HepG2 (cell line): ENCODE measurements around the gene SS18L1. TPM values are rescaled to one million over a fixed set of nuclear protein-coding genes. Genes with fewer than 3 reads are reported as not detected.

Source experiments
- KLF16 ChIP-seq, 2 experiments: sonication (generic) in 1 of 2; formaldehyde crosslinking in 1 of 2; IDR thresholded peaks; 2 replicates each; pipeline versions ENCODE4 v1.6.1 to v1.8.0; 2016 to 2023; ENCODE audit warnings: missing genetic modification reagents in 2 of 2, missing compliant biosample characterization in 1 of 2
- POLR2AphosphoS5 ChIP-seq: IDR thresholded peaks from 2 replicates; pipeline ENCODE4 v1.6.1; 2012; ENCODE audit warnings: low read depth, low read length
- SKI ChIP-seq: fragments of 450-650 bp; IDR thresholded peaks from one replicate; pipeline ENCODE4 v1.6.1; 2018; ENCODE audit warnings: mild to moderate bottlenecking; ENCODE audit not compliant: partially characterized antibody
- polyA plus RNA-seq, 8 experiments: library from polyadenylated mRNA; depleted of rRNA in 3 of 8; stranded (reverse) in 7 of 8; unstranded in 1 of 8; fragments of >200 nt; fragmentation: Illumina TruSeq in 4 of 8; extraction: Trizol in 4 of 8; gene quantifications; 2 replicates each; pipeline versions ENCODE4 v1.2.1 to v1.2.3, GENCODE V29; 2011 to 2016; ENCODE audit warnings: low read depth in 4 of 8, missing spikeins in 1 of 8, mixed read lengths in 1 of 8; ENCODE audit not compliant: insufficient read depth in 1 of 8
- total RNA-seq, 5 experiments: library from RNA; depleted of rRNA; stranded (reverse); fragments of >200 nt; fragmentation: Illumina TruSeq; extraction: Trizol; gene quantifications; 2 replicates each; pipeline ENCODE4 v1.2.3, GENCODE V29; 2016; ENCODE audit warnings: low read depth in 1 of 5
- TF ChIP-seq, protein P1 (sequence below): sonication (generic); formaldehyde crosslinking; IDR thresholded peaks from 2 replicates; pipeline ENCODE4 v1.5.0; 2020; ENCODE audit warnings: mild to moderate bottlenecking, missing genetic modification reagents, borderline replicate concordance
- TF ChIP-seq, protein P2 (sequence below): conservative IDR thresholded peaks from 2 replicates; pipeline ENCODE4 v1.6.1; 2018; ENCODE audit warnings: missing genetic modification reagents
- TF ChIP-seq, protein P3 (sequence below): sonication (generic); formaldehyde crosslinking; IDR thresholded peaks from 2 replicates; pipeline ENCODE4 v1.9.0; 2021; ENCODE audit warnings: mild to moderate bottlenecking, missing genetic modification reagents
- TF ChIP-seq, protein P4 (sequence below): sonication (generic); formaldehyde crosslinking; IDR thresholded peaks from 2 replicates; pipeline ENCODE4 v1.5.1; 2020; ENCODE audit warnings: mild to moderate bottlenecking, missing genetic modification reagents, borderline replicate concordance

SS18L1 gene
- total and polyA plus RNA-seq, 2 of the 13 experiments (the other 11 are each of a cell fraction or from before 2014, with no cell fraction given) = 17.8 to 27.6 TPM

DNA sequence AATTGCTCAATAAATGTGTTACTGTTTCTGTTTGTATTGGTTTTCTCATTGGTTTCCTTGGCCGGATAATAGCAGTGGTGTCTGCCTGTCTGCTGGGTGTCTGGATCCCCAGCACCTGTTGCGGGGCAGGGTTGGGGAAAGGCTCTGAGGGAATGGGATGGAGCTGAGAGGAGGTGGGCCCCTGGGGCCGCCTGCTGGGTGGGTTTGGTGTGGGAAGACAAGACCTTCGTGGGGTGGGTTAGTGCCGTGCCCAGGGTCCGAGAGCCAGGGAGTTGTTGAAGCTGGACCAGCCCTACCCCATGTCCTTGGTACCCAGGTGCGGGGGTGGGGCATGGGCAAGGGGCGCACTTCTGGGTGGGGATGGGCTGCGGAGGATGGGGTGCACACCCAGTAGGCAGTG, 4.0 kb downstream of the SS18L1 start (continued):
- TF ChIP-seq, protein P1, sequence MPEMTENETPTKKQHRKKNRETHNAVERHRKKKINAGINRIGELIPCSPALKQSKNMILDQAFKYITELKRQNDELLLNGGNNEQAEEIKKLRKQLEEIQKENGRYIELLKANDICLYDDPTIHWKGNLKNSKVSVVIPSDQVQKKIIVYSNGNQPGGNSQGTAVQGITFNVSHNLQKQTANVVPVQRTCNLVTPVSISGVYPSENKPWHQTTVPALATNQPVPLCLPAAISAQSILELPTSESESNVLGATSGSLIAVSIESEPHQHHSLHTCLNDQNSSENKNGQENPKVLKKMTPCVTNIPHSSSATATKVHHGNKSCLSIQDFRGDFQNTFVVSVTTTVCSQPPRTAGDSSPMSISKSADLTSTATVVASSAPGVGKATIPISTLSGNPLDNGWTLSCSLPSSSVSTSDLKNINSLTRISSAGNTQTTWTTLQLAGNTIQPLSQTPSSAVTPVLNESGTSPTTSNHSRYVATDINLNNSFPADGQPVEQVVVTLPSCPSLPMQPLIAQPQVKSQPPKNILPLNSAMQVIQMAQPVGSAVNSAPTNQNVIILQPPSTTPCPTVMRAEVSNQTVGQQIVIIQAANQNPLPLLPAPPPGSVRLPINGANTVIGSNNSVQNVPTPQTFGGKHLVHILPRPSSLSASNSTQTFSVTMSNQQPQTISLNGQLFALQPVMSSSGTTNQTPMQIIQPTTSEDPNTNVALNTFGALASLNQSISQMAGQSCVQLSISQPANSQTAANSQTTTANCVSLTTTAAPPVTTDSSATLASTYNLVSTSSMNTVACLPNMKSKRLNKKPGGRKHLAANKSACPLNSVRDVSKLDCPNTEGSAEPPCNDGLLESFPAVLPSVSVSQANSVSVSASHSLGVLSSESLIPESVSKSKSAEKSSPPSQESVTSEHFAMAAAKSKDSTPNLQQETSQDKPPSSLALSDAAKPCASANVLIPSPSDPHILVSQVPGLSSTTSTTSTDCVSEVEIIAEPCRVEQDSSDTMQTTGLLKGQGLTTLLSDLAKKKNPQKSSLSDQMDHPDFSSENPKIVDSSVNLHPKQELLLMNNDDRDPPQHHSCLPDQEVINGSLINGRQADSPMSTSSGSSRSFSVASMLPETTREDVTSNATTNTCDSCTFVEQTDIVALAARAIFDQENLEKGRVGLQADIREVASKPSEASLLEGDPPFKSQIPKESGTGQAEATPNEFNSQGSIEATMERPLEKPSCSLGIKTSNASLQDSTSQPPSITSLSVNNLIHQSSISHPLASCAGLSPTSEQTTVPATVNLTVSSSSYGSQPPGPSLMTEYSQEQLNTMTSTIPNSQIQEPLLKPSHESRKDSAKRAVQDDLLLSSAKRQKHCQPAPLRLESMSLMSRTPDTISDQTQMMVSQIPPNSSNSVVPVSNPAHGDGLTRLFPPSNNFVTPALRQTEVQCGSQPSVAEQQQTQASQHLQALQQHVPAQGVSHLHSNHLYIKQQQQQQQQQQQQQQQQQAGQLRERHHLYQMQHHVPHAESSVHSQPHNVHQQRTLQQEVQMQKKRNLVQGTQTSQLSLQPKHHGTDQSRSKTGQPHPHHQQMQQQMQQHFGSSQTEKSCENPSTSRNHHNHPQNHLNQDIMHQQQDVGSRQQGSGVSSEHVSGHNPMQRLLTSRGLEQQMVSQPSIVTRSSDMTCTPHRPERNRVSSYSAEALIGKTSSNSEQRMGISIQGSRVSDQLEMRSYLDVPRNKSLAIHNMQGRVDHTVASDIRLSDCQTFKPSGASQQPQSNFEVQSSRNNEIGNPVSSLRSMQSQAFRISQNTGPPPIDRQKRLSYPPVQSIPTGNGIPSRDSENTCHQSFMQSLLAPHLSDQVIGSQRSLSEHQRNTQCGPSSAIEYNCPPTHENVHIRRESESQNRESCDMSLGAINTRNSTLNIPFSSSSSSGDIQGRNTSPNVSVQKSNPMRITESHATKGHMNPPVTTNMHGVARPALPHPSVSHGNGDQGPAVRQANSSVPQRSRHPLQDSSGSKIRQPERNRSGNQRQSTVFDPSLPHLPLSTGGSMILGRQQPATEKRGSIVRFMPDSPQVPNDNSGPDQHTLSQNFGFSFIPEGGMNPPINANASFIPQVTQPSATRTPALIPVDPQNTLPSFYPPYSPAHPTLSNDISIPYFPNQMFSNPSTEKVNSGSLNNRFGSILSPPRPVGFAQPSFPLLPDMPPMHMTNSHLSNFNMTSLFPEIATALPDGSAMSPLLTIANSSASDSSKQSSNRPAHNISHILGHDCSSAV (CRISPR knock-in tag) = no peak
- TF ChIP-seq KLF16 (CRISPR knock-in tag; IDR thresholded peaks at IDR 0.05) (no peak), POLR2AphosphoS5 (no peak), SKI (no peak)
- TF ChIP-seq, protein P2, sequence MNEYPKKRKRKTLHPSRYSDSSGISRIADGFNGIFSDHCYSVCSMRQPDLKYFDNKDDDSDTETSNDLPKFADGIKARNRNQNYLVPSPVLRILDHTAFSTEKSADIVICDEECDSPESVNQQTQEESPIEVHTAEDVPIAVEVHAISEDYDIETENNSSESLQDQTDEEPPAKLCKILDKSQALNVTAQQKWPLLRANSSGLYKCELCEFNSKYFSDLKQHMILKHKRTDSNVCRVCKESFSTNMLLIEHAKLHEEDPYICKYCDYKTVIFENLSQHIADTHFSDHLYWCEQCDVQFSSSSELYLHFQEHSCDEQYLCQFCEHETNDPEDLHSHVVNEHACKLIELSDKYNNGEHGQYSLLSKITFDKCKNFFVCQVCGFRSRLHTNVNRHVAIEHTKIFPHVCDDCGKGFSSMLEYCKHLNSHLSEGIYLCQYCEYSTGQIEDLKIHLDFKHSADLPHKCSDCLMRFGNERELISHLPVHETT (CRISPR knock-in tag) = no peak
- TF ChIP-seq, protein P3, sequence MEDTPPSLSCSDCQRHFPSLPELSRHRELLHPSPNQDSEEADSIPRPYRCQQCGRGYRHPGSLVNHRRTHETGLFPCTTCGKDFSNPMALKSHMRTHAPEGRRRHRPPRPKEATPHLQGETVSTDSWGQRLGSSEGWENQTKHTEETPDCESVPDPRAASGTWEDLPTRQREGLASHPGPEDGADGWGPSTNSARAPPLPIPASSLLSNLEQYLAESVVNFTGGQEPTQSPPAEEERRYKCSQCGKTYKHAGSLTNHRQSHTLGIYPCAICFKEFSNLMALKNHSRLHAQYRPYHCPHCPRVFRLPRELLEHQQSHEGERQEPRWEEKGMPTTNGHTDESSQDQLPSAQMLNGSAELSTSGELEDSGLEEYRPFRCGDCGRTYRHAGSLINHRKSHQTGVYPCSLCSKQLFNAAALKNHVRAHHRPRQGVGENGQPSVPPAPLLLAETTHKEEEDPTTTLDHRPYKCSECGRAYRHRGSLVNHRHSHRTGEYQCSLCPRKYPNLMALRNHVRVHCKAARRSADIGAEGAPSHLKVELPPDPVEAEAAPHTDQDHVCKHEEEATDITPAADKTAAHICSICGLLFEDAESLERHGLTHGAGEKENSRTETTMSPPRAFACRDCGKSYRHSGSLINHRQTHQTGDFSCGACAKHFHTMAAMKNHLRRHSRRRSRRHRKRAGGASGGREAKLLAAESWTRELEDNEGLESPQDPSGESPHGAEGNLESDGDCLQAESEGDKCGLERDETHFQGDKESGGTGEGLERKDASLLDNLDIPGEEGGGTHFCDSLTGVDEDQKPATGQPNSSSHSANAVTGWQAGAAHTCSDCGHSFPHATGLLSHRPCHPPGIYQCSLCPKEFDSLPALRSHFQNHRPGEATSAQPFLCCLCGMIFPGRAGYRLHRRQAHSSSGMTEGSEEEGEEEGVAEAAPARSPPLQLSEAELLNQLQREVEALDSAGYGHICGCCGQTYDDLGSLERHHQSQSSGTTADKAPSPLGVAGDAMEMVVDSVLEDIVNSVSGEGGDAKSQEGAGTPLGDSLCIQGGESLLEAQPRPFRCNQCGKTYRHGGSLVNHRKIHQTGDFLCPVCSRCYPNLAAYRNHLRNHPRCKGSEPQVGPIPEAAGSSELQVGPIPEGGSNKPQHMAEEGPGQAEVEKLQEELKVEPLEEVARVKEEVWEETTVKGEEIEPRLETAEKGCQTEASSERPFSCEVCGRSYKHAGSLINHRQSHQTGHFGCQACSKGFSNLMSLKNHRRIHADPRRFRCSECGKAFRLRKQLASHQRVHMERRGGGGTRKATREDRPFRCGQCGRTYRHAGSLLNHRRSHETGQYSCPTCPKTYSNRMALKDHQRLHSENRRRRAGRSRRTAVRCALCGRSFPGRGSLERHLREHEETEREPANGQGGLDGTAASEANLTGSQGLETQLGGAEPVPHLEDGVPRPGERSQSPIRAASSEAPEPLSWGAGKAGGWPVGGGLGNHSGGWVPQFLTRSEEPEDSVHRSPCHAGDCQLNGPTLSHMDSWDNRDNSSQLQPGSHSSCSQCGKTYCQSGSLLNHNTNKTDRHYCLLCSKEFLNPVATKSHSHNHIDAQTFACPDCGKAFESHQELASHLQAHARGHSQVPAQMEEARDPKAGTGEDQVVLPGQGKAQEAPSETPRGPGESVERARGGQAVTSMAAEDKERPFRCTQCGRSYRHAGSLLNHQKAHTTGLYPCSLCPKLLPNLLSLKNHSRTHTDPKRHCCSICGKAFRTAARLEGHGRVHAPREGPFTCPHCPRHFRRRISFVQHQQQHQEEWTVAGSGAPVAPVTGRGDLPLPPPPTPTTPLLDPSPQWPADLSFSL (CRISPR knock-in tag) = no peak
- TF ChIP-seq, protein P4, sequence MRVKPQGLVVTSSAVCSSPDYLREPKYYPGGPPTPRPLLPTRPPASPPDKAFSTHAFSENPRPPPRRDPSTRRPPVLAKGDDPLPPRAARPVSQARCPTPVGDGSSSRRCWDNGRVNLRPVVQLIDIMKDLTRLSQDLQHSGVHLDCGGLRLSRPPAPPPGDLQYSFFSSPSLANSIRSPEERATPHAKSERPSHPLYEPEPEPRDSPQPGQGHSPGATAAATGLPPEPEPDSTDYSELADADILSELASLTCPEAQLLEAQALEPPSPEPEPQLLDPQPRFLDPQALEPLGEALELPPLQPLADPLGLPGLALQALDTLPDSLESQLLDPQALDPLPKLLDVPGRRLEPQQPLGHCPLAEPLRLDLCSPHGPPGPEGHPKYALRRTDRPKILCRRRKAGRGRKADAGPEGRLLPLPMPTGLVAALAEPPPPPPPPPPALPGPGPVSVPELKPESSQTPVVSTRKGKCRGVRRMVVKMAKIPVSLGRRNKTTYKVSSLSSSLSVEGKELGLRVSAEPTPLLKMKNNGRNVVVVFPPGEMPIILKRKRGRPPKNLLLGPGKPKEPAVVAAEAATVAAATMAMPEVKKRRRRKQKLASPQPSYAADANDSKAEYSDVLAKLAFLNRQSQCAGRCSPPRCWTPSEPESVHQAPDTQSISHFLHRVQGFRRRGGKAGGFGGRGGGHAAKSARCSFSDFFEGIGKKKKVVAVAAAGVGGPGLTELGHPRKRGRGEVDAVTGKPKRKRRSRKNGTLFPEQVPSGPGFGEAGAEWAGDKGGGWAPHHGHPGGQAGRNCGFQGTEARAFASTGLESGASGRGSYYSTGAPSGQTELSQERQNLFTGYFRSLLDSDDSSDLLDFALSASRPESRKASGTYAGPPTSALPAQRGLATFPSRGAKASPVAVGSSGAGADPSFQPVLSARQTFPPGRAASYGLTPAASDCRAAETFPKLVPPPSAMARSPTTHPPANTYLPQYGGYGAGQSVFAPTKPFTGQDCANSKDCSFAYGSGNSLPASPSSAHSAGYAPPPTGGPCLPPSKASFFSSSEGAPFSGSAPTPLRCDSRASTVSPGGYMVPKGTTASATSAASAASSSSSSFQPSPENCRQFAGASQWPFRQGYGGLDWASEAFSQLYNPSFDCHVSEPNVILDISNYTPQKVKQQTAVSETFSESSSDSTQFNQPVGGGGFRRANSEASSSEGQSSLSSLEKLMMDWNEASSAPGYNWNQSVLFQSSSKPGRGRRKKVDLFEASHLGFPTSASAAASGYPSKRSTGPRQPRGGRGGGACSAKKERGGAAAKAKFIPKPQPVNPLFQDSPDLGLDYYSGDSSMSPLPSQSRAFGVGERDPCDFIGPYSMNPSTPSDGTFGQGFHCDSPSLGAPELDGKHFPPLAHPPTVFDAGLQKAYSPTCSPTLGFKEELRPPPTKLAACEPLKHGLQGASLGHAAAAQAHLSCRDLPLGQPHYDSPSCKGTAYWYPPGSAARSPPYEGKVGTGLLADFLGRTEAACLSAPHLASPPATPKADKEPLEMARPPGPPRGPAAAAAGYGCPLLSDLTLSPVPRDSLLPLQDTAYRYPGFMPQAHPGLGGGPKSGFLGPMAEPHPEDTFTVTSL (CRISPR knock-in tag) = no peak
